RWPE1 (cell line): ENCODE measurements around the gene GNG2.

Experiments used
- CTCF ChIA-PET: fragments of 350-600 bp; sonication (Branson Sonifier 250); formaldehyde crosslinking; extraction: SDS; loops from one replicate; lab custom pipeline; 2021; lab: Yijun Ruan, JAX
- POLR2A ChIA-PET: fragments of 400-600 bp; formaldehyde crosslinking; extraction: SDS; loops from one replicate; lab custom pipeline; 2020; ENCODE audit warnings: antibody characterized with exemption; ENCODE audit not compliant: low non-redundant PET; lab: Yijun Ruan, JAX
- DNase-seq: peaks from one replicate; pipeline ENCODE4 v3.0.0; 2012; ENCODE audit warnings: low spot score
- H3K27ac ChIP-seq: fragments of 450-650 bp; 2 replicates; pipeline ENCODE4 v1.5.1; 2017
- TF ChIP-seq, protein P1 (sequence below): fragments of 450-650 bp; conservative IDR thresholded peaks from 2 replicates; pipeline ENCODE4 v1.5.1; 2017; ENCODE audit warnings: low read depth, mild to moderate bottlenecking

The GNG2 gene

DNA sequence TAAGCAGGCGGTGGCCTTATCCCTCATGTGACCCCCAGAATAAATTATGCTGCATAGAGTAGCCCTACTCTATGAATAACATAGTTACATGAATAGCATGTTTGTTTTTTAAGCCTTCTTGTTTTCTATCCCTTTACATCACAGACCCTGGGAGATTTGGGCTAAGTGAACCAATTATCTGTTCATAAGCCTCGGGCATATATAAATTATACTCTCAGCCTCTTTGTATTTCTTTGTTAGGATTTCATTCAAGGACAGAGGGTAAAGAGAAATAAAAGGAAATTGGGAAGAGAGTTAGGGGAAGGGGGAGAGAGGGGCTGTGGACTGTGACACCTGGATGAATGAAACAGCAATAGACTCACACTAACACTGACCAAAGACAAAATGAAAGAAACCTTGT, 93.6 kb downstream of the GNG2 start:
- no peak overlapping the region for H3K27ac ChIP-seq
- CTCF ChIA-PET = no interaction called here
- TF ChIP-seq, protein P1, sequence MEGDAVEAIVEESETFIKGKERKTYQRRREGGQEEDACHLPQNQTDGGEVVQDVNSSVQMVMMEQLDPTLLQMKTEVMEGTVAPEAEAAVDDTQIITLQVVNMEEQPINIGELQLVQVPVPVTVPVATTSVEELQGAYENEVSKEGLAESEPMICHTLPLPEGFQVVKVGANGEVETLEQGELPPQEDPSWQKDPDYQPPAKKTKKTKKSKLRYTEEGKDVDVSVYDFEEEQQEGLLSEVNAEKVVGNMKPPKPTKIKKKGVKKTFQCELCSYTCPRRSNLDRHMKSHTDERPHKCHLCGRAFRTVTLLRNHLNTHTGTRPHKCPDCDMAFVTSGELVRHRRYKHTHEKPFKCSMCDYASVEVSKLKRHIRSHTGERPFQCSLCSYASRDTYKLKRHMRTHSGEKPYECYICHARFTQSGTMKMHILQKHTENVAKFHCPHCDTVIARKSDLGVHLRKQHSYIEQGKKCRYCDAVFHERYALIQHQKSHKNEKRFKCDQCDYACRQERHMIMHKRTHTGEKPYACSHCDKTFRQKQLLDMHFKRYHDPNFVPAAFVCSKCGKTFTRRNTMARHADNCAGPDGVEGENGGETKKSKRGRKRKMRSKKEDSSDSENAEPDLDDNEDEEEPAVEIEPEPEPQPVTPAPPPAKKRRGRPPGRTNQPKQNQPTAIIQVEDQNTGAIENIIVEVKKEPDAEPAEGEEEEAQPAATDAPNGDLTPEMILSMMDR = no peak
- DNase-seq = no peak
- POLR2A ChIA-PET = no interaction called here

DNA sequence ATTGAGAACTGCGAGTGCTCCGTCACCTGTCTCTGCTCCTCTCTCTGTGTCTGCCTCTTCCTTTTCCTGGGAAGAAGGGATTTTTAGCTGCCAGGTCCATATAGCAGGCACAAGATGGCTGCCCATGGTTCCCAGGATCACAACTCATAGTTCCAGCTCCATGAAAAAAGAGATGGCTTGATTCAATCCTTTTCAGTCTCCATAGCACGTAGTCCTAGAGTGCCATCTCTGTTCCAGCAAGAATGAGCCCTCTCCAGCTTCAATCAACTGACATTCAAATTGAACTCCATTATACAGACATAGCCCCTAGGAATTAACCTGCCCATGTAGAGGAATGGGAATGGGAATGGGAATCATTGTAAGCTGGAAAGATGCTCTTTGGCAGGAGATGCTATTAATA, 94.2 kb downstream of the GNG2 start:
- no peak for DNase-seq
- TF ChIP-seq, protein P1 = no peak
- ChIA-PET CTCF (no interaction called here), POLR2A (no interaction called here)
- H3K27ac ChIP-seq = no peak overlapping the region

DNA sequence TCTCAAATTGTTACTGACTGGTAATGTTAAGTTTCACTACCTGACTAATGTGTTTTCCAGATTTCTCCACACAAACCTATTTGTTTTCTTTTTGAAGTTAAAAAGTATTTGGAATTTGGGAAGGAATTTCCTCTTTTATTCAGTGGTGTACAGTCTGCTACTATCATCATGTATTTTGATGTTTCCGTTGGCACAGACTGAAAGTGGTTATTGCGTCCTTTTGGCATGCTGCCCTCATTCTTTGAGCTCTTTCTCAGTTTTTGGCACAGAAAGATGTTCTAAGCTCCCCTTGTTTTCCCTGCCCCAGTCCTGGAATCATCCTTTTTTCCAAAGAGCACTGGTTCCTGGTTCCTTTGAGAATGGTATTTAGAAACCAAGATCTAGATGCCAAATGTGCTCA, 97.5 kb downstream of the GNG2 start:
- H3K27ac ChIP-seq = no peak overlapping the region
- DNase-seq = no peak
- ChIA-PET CTCF (no interaction called here), POLR2A (no interaction called here)
- TF ChIP-seq, protein P1 = no peak

DNA sequence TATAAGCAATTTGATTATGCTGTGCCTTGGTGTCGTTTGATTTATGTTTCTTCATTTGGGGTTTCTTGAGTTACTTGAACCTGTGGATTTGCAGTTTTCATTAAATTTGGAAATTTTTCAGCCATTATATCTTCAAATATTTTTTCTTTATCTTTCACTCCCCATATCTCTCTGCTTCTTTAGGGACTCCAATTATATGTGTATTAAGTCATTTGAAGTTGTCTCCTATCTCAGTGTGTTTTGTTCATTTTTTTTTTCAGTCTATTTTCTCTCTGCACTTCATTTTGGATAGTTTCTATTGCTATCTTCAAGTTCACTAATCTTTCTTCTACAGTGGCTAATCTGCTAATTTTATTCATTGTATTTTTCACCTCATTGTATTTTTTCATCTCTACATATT, 99.5 kb downstream of the GNG2 start:
- no peak overlapping the region for H3K27ac ChIP-seq
- POLR2A ChIA-PET = no interaction called here
- TF ChIP-seq, protein P1 = no peak
- DNase-seq = no peak
- CTCF ChIA-PET = no interaction called here

DNA sequence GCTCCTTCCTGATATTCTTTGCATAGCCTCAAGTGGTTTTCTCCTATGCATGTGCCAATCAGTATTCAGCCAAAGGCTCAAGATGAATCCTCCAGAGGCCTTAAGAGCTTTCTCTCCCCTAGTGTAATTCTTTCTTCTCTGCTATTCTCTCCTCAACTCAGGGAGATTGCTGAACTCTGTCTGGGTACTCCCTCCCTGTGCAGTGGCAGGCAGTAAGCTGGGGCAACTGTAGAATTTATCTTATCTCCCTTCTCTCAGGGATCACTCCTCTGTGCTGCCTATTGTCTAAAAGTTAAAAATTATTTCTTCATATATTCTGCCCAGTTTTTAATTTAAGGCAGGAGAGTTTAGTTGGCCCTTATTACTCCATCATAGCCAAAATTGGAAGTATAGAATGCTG, 100.5 kb downstream of the GNG2 start:
- DNase-seq = no peak
- H3K27ac ChIP-seq = no peak overlapping the region
- CTCF ChIA-PET = no interaction called here
- TF ChIP-seq, protein P1 = no peak
- POLR2A ChIA-PET = no interaction called here

DNA sequence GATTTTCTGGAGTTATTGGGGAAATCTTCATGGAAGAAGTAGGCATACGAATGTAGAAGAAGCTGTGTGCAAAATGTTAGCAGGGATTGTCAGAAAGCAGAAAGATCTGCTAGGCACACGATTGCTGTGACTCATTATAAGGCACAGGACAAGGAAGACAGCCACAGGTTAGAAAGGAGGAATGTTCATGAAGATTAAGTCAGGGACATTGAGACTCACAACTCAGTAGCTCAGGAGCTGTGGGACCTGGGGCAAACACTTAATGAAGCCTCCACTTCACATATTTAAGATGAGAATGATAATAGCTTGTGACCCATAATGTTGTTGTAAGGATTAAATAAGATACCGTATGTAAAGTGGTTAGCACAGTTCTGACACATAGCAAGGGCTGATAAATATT, 102.3 kb downstream of the GNG2 start:
- ChIA-PET POLR2A (no interaction called here), CTCF (interaction anchor here (0.6 kb wide), 1 partner anchor 697 kb away, joined by 3 read pairs; no protein-coding TSS in a partner anchor)
- H3K27ac ChIP-seq = no peak overlapping the region
- TF ChIP-seq, protein P1 = no peak
- no peak for DNase-seq

DNA sequence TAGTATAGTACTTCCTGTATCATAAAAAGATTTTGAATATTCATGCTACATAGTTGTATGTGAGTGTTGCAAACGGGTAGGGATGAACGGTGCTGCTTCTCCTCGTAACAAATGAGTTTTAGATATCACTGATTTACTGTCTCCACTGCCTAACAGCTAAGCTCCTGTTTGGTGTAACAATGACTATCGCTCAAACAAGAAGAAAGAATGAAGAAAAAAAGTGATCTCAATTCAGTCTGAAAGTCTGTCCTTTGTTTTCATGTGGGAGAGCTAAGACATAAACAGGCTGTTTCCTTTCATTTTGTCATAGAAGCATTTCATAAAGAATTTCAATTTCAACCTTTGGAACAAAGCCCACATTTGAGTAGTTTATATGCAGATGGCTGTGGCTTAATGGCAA, 102.9 kb downstream of the GNG2 start:
- POLR2A ChIA-PET = no interaction called here

More for the DNA sequence above, 102.9 kb downstream of the GNG2 start:
- TF ChIP-seq, protein P1 = no peak
- CTCF ChIA-PET = no interaction called here
- DNase-seq = no peak
- no peak overlapping the region for H3K27ac ChIP-seq
